Measurements from ENCODE around the gene ISYNA1.

The ISYNA1 gene

GRCh38 chr19:18437491-18438330, at the start of gene ISYNA1:
ISYNA1 (minus strand) TSS chr19:18438133; CDS start chr19:18437979, 154 bp downstream.
- DNase-seq (ENCODE audit: low read depth in 2 of 2) = peak in 1 of 2 donors; percentile 30

- no peak for DNase-seq (ENCODE audit: low read depth in 2 of 2)
These were observed 48.8 kb upstream of the ISYNA1 start for GRCh38 chr19:18486746-18487145.

GRCh38 chr19:18484992-18485391, 47.1 kb upstream of the ISYNA1 start:
- DNase-seq (ENCODE audit: low read depth in 2 of 2) = no peak

- no peak for DNase-seq (ENCODE audit: low read depth in 2 of 2)
These were observed 45.4 kb upstream of the ISYNA1 start for GRCh38 chr19:18483119-18483890.

GRCh38 chr19:18481505-18482222, 43.7 kb upstream of the ISYNA1 start:
- DNase-seq (ENCODE audit: low read depth in 2 of 2) = no peak

- no peak for DNase-seq (ENCODE audit: low read depth in 2 of 2)
These were observed 42.2 kb upstream of the ISYNA1 start for GRCh38 chr19:18480006-18480691.

GRCh38 chr19:18478545-18479311, 40.8 kb upstream of the ISYNA1 start:
- DNase-seq (ENCODE audit: low read depth in 2 of 2) = peak in 1 of 2 donors; percentile 24

- no peak for DNase-seq (ENCODE audit: low read depth in 2 of 2)
These were observed 40.0 kb upstream of the ISYNA1 start for GRCh38 chr19:18477974-18478373.

- DNase-seq (ENCODE audit: low read depth in 2 of 2) = no peak
These were observed 39.3 kb upstream of the ISYNA1 start for GRCh38 chr19:18477042-18477779.

GRCh38 chr19:18476507-18477041, 38.6 kb upstream of the ISYNA1 start:
- DNase-seq (ENCODE audit: low read depth in 2 of 2) = no peak

GRCh38 chr19:18475762-18476331, 37.9 kb upstream of the ISYNA1 start:
- DNase-seq (ENCODE audit: low read depth in 2 of 2) = no peak

GRCh38 chr19:18475004-18475453, 37.1 kb upstream of the ISYNA1 start:
- DNase-seq (ENCODE audit: low read depth in 2 of 2) = no peak

- no peak for DNase-seq (ENCODE audit: low read depth in 2 of 2)
These were observed 36.5 kb upstream of the ISYNA1 start for GRCh38 chr19:18474366-18474887.

- no peak for DNase-seq (ENCODE audit: low read depth in 2 of 2)
These were observed 35.8 kb upstream of the ISYNA1 start for GRCh38 chr19:18473706-18474087.

GRCh38 chr19:18473003-18473705, 35.2 kb upstream of the ISYNA1 start:
- no peak for DNase-seq (ENCODE audit: low read depth in 2 of 2)

GRCh38 chr19:18470787-18471186, 32.9 kb upstream of the ISYNA1 start:
- no peak for DNase-seq (ENCODE audit: low read depth in 2 of 2)

GRCh38 chr19:18469069-18469846, 31.3 kb upstream of the ISYNA1 start:
- DNase-seq (ENCODE audit: low read depth in 2 of 2) = peak in 1 of 2 donors; percentile 32

- no peak for DNase-seq (ENCODE audit: low read depth in 2 of 2)
These were observed 30.6 kb upstream of the ISYNA1 start for GRCh38 chr19:18468517-18468916.
